HG02870 (cell line): Measurements from ENCODE around the gene PLCL1.

Source experiments
- ATAC-seq: cut with Tn5 transposase; IDR thresholded peaks from one replicate; pipeline ENCODE4 v1.9.1; 2021; ENCODE audit warnings: mild to moderate bottlenecking, moderate library complexity; ENCODE audit not compliant: unreplicated experiment

PLCL1 gene

DNA sequence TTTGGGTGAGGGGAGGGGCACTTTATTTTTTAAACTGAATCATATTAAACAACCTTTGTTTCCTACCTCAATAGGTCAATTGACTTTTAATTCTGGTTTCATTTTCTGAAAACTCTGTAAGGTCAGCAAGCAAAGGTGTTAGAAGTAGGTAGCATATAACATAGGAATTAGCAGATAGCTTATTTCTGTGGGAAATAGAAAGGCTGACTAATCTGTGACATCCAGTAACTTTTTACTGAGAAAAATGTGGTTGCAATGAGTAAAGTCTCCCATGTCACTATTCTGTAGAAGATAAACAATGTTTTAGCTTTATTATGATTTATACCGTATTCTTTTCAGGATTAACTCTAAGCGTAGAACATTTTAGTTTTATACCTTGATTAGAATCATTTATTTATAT, 240.4 kb downstream of the PLCL1 start:
- ATAC-seq: no peak

DNA sequence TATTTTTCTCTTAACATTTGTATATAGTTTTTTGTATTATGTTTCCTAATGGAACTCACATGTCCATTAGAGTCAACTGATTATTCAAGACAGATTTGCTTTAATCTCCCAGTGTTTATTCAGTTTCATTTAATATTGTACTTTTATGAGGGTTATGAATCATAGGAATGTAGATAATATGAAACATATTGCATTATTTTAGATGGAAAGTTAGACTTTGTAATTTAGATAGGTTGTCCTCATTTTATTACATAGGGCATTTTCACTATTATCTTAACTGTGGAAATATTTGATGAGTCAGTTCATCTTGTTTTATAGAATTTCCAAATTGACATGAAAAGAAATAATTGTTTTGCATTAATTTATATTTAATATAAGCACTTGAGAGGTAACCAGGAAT, 240.8 kb downstream of the PLCL1 start:
- ATAC-seq: no peak

DNA sequence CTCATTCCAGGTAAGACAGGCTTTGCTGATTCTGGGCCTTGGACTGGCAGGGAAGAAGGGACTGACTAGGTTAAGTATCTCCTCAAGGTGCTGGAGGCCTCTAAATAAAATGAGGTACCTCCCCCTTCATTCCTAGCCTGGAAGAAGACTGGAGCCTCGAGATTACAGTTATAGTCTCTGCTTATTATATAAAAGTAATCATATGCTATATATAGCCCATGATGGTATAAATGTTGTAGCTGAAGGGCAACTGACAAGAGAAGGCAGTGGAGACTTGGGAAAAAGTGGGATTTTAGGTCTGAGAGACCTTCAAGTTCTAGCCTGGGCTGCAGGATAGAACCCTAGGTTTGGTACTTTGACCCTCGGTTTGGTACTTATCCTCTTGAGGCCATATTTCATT, 248.3 kb downstream of the PLCL1 start:
- ATAC-seq: no peak

DNA sequence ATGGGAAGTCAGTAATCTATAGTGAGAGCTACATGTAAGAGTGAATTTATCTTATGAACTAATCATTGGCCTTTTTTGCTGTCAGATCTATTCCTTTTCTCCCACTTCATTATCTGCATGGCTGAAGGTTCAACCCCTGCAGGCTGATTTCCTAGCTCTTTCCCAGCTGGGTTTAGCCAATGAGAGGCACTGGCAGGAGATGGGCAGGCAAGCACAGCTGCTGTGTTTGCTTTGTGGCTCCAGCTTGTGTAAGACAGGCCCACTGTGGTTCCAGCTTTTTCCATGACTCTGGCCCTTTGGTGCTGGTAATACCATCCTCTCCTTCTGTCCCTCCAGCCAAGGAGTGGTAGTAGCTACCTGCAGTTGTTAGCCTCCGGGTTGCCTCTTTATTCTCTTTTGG, 248.8 kb downstream of the PLCL1 start:
- ATAC-seq: no peak

DNA sequence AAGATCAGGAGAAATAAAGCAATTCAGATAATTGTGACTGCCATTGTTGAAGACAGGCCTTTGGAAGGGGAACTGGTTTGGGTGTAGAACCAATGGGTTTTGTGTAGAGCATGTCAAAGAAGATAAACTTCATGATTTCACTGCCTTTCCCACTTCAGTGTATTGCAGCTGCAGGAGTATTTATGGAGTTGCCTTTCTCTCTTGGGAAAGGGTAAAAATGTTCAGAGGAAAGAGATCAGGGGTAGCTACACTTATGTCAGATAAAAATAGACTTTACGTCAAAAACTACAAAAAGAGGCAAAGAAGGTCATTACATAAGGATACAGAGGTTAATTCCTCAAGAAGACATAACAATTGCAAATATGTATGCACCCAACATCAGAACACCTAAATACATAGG, 249.4 kb downstream of the PLCL1 start:
- ATAC-seq: no peak

DNA sequence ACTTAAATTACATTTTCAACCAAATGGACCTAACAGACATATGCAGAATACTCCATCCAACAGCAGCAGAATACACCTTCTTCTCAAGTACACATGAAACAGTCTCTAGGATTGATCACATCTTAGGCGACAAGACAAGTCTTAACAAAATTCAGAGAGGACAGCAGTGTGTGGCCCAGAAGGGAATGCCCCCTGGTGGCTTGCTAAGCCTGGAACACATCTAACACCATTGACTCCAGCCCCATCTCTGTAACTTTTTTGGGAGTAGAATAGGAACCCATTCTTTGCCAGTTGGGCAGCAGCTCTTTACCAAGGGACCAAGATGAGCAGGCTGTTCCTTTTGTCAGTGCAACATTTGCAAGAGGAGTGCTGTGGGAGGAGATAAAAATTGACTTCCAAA, 249.9 kb downstream of the PLCL1 start:
- ATAC-seq: peak; percentile 94

DNA sequence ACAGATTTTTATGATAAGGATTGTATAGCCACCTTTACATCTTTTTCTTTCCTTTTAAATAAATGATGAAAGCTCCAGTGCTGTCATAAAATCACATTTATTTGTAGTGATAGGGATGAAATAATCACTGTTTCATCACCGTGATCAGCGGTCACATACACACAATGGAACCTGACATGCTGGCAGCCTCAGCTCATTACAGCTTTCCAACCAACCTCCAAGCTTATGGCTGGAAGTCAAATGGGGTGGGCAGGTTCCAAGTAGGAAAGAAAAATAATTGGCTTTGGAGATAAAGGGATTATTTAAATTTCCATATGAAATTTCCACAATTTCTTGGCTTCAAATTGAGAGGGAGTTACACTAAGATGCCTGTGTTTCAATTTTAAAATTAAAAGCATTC, 251.3 kb downstream of the PLCL1 start:
- ATAC-seq: no peak

DNA sequence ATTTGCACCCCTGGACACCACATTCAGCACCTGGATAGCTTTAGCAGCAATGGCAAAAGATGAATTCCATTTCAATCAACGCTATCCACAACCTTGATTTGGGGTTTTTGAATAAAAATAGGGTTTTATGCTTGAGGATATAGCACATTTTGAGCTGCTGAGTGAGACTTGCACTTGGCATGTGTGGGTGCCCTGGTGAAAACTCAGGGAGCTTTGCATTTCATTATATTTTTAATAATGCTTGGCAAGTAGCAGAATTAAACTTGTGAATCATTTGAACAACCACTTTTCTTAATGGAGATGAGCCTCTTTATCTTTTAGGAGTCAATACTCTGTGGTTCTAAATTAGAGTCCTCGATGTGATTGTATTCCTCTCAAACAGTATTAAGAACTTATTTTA, 252.4 kb downstream of the PLCL1 start:
- no peak for ATAC-seq

DNA sequence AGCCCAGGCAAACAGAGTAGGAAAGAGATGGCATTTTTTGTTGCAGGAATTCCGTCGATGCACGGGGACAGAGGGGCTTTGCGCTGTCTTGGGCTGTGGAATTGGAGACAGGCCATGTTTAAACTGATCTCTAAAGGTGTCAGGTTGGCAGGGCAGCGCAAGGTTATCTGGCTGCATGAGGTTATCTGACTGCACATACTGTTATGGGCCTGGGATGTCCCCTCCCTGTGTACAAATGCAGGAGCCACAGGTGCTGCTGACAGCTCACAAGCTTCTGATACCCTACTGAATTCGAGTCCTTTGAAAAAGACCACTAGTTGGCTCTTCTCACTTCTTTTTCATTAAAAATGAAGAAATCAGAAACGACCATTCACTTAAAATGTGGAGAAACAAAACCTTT, 255.4 kb downstream of the PLCL1 start:
- no peak for ATAC-seq

DNA sequence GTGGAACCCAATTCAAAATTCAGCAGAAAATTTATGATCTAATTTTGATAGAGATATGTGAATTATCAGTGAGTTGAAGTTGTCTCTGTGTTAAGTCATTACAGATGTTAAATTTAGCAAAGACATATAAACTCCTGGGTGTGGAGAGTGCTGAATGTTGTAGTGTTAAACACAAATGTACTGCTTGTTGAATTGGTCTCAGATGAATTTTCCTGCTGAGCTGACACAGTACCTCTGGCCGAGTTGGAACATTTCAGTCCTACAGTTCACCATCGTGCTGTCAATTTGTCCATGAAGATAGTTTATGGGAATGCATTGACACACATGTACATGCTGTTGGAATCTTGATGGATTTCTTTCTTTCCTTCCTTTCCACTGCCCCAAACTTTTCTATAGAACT, 255.9 kb downstream of the PLCL1 start:
- no peak for ATAC-seq

DNA sequence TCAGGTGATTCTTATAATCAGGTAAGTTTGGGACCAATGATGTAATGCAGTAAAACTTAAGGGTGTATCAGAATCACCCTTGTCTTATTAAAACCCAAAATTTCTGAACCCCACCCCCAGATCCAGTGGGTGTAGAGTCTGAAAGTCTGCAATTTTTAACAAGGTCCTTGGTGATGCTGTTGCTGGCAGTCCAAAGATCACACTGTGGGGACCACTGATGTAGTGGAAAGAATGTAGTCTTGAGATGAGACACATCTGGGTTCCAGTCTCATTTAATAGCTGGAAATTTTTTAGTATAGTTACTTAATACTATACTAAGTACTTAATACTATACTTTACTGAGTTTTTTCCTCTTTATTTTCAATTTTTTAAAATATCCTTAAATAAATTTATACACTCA, 258.4 kb downstream of the PLCL1 start:
- ATAC-seq: no peak

DNA sequence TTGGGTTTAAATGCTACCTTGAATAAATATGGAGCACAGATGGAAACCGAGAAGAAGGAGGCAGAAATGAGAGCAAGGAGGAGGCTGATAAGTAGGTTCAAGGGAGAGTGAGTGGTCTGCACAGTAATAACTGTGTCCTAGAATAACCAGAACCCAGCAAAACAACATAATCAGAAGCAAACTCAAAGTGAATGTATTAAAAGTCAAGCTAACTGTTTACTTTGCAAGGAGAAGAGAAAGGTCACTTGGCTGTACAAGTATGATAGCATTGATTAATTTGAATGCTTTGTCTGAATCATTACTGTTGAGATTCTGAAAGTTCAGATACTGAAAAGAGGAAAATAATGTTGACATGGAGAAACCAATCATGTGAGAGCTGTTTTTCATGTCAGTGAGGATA, 258.8 kb downstream of the PLCL1 start:
- ATAC-seq: no peak

DNA sequence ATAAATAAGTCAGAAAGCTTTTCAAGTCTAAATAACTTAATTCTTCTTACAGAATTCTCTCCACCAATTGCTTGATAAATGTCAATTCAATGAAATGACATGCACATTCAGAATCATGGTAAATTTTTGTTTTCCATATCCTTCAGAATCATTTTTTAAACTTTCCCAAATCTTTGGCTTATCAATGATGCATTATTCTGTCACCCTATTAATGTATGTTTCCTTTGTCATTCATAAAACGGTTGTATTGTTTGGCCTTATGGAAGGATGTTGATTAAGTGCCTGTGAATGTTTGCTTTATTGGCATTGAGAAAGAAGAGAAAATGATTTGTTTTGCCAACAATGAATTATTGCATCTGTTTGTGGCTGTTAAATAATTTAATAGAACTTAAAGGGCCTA, 260.9 kb downstream of the PLCL1 start:
- ATAC-seq: no peak

DNA sequence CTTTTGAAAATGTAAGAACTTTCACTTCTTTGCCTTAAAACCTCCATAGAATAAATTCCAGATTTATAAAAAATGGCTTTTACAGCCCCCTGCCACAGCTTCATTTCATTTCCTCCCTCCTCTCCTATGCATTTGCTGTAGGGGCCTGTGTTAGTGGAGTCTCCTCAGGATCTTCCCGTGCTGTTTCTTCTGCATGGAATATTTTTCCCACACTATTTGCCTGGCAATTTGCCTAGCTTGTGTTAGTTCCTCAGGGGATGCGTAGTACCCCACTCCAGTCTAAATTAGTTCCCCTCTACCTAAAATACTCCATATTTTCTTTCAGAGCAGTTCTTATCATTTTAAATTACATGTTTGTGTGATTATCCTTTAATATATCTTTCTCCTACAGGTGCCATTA, 262.2 kb downstream of the PLCL1 start:
- ATAC-seq: no peak

DNA sequence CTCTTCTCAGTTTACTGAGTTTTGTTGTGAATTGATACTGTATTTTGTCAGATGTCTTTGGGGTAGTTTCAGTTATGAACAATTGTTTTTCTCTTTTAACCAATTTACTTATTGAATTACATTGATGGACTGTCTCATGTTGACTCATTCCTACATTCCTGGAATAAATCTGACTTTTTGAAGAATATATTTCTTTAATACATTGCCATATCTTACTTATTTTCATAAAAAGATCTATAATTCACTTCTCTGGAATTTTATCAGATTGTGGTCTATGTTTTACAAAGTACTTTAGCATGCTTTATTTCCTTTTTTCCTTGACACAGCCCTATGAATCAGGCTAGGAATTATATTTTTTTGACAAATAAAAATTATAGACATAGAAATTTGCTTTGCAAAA, 268.3 kb downstream of the PLCL1 start:
- no peak for ATAC-seq

DNA sequence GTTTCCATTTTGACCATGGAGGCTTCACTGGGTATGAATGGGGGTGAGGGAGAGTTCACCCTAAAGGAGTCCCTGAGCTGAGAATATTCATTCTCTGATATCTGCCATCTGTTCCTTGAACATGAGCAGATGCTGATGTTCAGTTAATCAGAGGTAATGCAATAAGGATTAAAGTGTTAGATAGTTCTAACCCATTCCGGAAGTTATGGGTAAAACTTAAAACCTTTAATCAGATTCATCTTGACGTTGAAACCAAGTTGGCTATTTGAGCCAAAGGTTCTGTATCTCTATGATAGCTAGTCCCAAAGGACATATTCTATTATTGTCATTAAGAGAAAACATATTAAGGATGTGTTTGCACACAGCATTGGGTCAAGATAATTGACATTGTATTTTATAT, 268.9 kb downstream of the PLCL1 start:
- no peak for ATAC-seq

DNA sequence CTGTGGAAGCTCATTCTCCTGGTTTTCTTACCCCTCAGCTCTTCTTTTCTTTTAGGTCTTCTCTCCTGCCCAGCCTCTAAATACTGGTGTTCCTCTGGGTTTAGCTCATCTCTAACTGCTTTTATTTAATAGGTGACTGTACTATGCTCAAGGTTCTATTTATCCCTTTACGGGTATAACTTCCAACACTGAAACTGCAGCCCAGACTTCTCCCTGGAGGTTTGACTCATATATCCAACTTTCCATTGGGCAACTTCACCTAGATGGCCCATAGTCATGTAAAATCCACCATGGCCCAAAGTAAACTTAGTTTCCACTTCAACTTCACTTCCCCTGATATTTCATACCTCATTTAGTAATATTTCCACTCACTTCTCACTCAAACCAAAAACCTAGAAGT, 273.1 kb downstream of the PLCL1 start:
- ATAC-seq: no peak

DNA sequence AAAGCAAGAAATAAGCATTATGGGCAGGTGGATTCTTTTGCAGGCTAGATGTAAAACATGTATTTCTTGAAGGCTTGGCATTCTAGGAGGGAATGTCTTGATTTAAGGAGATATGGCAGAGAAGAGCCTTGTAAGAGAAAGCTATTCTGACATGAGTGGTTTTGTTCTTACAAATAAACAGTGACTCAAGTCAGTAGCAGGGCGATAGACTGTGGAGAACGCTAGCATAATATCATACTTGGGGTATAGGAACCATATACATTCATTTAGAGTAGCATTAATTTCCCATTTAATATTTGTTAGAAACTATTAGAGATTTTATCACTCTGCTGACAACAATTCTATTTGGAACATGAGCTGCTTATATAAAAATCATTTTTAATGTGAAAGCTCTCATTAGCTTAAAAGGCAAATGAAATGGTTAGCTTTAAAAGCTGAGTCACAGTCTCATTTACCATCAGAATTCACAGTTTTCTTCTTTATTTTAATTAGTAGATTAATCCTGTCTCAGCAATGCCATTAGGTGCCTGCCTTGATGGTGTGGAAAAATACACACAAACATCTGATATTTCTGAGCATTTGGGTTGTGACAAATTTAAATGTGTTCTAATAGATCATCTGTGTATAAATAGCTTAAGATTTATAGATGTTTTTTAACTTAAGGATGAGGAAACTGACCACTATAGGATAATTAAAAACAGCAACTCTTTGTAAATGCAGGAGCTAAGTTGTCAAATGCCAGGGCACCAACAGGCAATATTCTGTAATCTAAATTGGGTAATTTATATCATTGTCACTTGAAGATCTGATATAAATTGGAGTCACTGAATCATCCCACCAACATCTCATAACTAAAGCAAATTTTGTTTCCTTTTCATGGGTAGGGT, 276.7 kb downstream of the PLCL1 start:
- ATAC-seq: no peak

DNA sequence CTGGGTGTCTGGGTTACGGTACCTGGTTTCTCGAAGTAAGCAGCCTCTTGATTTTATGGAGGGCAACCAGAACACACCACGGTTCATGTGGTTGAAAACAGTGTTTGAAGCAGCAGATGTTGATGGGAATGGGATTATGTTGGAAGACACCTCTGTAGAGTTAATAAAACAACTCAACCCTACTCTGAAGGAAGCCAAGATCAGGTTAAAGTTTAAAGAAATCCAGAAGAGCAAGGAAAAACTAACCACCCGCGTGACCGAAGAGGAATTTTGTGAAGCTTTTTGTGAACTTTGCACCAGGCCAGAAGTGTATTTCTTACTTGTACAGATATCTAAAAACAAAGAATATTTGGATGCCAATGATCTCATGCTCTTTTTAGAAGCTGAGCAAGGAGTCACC, 279.8 kb downstream of the PLCL1 start:
- ATAC-seq: no peak

DNA sequence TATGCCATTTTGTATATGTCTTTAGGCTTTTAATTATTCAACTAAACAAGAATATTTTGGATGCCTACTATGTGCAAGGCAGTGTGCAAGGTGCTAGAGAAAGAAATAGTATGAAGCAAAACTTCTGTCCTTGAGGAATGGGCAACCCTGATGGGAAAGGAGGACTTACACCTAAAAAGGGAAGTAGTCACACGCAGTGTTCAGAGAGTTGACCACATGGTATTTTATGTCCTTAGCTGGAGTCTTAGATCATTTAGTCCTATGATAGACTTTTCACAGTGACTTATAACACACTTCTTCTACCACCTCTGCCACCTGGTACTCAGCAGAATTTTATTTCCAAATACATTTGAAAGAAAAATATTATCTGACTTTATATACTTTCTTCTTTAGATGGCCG, 291.6 kb downstream of the PLCL1 start:
- no peak for ATAC-seq

DNA sequence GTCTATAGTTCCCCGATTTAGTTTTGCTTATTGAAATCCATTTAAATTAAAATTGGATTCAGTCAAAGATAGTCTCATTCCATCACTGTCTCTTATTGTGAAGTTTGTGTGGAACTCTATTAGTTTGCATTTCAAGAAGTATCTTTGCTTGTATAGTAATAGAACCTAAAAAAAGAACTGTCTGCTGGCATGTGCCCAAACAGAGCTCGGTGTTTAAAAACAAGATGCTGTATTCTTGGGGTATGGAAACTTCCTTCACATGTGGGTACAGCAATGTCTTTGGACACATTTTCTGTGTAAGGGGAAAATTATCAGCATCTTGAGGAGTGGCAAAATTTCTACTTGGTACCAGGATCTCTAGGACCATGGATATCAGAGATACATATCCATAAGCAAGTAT, 292.6 kb downstream of the PLCL1 start:
- ATAC-seq: no peak

DNA sequence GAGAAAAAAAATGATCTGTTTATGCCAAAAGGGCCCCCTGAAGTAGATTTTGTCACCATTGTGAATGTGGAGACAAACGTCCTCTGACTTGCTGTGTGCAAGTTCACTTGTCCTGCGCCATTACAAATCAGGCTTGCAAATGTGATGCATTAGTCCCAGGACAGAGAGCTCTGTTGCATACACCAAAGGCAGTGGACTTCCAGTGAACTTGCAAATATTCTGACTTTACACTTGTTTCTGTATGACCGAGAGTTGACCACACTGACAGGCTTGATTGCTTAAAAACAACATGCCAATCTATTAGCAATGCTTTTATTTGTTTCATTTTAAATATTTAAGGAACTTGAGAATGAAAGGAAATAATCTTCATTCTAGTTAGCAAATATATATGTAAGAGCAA, 293.2 kb downstream of the PLCL1 start:
- no peak for ATAC-seq

DNA sequence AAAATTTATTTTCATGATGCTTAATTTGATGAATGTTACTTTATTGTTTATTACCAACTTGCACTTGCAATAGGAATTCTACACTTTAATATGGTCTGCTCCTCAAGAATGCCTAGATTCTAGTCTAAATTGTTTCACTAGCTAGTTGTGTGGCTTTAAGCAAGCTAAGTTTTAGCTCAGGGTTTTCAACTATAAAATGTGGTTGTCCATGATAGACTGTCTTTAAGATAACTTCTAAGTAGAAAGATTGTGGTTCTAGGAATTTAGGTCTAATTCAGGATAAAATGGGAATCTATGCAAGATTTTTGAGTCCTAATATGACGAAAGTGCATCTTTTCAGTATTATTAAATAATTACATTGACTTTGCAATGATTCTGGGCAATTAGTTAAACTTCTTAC, 294.0 kb downstream of the PLCL1 start:
- no peak for ATAC-seq
